Stromal cell of bone marrow (primary cell): ENCODE results near the gene KCNJ16.

Experiments used
- DNase-seq: peaks from one replicate; pipeline ENCODE4 v3.0.0-alpha.2; 2012; ENCODE audit warnings: low read depth

KCNJ16 gene

DNA sequence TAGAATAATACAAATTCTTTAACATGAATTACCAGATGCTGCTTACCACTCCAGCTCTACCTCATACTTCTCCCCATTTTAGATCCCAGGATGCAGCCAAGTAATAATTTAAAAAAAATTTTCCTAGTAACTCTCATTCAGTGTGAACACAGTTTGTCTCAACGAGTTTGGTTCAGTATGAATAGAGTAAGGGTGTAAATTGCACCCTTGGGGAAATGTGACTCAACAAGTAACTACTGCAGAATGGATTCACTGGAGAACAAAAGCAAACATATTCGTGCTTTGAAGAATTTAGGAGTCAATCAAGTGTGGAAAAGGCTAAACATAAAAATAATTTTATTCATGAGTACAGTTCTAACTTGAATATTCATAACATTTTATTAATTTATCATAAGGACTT lies 23.0 kb downstream of the KCNJ16 start:
- peak; percentile 60 for DNase-seq

DNA sequence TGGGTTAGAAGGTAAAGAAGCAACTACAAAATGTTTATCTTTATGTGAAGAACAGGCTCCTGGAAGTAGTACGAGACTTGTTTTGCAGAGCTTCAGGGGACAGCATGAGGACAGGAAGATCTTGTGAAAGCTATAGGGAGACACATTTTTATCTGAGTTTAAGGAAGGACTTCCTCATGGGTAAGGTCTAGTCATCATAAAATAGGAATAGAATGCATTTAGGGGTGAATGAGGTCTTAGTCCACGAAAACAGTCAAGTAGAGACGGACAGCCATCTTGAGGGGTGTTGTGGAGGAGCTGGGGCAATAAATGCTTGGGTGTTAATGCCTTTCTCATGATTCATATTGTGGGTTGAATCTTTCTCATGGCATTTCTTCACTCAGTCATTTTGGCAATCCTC lies 24.3 kb downstream of the KCNJ16 start:
- no peak for DNase-seq

DNA sequence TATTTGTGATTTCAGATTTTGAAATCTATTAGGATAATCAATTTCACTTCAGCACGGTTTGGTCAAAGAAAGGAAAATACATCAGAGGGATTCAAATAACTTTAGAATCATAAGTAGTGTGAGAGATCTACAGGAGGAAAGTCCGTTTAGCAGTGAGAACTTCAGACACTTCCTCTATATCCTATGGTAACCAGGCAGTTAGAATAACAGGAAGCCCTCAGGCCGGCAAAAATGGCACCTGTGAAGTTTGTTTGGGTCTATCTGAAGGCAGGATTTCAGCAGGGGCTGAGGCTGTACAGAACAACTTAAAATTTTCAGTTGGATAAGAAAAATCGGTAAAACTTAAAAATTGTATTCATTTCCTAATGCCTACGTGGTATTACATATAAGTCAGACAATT lies 24.9 kb downstream of the KCNJ16 start:
- DNase-seq: no peak

DNA sequence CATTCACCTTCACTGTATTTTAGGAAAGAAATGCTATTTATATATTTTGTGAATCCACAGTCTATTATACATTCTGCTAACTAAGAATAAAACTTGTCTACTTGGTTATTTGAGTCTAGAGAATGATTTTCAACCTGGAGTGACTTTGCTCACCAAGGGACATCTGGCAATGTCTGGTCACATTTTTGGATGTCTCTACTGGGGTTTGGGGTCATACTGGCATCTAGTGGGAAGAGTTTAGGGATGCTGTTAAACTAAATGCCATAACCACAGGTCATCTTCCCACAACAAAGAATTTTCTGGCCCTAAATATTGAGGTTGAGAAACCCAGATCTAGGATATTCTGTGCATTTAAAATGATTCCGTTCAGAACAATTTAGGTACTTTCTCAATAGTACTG lies 26.0 kb downstream of the KCNJ16 start:
- DNase-seq: no peak

DNA sequence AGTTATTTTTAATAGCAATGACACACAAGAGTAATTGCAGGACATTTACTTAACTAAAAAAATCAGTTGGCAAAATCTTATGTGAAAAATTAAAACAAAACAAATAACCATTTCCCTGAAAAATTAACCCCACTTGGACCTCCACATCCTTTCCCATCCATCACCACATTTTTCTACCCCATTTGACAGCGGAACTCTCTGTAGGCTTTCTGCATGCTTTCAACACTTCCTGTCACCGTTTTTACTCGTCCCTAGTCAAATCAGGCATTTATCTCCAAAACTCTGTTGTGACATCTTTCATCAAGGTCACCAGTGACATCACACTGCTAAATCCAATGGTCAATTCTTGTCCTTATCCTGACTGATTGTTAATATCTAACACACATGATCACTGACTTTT lies 27.5 kb downstream of the KCNJ16 start:
- DNase-seq: no peak

DNA sequence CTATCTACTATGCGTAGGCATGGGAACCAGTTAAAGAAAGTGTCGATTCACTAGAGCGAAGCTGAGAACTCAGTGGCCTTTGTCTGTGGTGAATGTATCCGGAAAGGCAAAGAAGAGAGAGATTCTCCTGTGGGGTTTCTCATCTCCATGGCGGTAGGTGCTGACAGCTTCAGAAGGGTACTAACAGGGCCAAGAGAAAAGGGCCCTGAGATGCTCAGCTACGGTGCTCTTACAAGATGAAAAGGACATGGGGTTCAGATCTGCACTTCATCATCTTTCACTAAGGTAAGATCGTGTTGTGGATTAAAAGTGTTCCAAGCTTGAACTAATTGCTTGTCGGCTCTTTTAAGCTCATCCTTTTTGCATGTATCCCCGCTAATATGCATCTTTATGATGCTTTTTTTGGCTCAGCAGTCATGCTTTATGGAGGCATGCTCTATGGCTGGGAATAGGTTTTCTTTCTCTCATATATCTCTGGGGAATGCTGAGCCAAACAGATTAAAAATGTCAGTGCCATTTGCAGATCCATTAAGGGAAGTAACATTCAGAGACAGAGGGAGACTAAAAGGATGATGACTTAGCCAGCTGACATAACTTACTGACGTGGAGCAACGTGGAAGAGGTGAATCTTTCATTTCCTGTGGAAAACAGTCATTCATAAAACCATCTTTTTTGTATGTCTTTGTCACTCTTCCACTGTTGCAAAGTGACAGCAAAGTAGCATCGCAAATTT lies 29.9 kb downstream of the KCNJ16 start:
- no peak for DNase-seq

DNA sequence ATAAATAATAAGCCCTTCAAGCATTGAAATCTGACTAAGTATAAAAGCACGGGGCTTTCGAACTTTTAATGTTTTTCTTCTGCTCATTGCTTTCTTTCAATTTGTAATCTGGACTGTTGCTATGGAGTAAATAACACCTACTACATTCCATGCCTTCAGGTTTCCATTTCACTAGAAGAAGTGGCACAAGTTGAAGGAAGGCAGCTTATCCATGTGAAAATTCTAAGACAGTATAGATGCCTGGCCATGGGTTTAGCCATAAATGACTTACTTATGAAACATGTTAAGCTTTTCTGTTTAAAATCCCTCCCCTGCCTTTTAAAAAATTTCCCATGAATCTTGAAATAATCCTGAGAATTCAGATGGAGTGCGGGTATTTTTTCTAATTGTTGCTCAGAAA lies 30.6 kb downstream of the KCNJ16 start:
- DNase-seq: no peak

DNA sequence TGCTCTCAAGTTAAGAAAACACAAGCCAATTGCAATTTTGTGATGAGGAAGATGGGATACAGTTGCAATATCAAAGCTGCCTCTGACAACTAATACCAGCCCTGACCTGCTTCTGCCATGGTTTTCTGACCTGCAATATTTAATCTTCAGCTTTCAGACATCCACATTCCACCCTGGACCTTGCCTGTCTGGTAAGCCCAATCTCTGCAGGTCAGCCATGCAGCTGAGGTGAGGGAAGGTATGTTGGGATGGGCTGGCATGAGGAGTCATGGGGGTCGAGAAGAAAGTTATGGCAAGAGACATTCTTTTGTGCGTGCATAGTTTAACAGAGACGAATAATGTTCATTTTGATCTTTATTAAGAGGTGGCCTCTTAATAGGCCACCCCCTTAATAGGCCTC lies 31.5 kb downstream of the KCNJ16 start:
- no peak for DNase-seq

DNA sequence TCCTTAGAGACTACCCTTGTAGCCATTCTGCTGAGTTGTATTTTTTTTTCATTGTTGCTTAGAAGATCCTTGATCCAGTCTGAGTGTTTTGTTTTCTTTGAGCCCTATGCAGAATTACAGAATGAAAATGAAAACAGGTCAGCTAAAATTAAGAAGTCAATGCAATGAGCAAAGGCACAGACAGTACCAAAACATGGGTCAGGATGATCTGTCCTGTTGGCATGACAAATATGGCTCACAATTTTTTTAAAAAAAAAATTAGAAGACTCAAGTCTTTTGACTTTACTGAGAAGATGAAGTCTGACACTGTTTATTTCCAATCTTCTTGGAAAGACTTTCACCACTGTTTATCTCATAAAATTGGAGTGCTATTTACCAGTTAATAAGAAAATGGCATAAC lies 32.4 kb downstream of the KCNJ16 start:
- no peak for DNase-seq

DNA sequence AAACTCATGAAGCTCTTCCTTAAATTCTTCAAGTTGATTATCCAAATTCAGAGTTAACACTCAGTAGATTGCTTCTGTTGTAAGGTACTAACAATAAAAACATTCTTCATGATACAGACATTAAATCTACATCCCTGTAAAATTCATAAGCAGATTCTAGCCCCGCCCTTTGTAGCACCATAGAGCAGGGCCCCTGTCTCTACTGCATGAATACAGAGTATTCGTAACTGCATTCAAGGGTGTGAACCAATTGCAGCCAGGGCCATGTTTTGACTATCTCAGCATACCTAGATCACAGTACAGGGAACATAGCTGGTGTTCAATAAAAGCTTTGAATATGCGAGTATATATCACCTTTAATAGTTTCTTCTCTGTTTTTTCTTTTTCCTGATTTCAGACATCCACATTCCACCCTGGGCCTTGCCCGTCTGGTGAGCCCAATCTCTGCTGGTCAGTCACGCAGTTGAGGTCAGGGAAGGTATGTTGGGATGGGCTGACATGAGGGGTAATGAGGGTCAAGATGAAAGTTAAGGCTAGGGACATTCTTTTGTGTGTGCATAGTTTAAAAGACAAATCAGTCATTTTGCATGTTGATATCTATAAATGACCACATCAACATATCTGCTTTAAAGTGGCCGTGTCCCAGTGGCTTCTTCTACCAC lies 33.0 kb downstream of the KCNJ16 start:
- DNase-seq: no peak

DNA sequence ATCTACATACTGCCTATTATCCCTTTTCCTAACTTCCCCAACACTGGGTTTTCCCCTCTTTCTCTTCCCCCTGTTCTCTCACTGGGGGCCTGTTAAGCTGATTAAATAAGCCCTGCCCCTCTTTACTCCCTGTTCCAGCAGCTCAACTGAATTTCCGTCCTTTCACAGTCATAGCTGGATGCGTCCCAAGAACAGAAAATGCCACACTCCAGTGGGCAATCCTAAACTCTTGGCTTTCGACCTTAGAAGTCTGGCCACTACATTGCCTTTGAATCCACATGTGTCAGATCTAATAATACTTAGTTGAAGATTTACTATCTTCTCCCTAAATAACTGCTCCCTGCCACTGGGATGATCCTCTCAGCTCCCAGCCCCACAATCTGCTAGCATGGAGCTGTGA lies 34.5 kb downstream of the KCNJ16 start:
- DNase-seq: no peak

DNA sequence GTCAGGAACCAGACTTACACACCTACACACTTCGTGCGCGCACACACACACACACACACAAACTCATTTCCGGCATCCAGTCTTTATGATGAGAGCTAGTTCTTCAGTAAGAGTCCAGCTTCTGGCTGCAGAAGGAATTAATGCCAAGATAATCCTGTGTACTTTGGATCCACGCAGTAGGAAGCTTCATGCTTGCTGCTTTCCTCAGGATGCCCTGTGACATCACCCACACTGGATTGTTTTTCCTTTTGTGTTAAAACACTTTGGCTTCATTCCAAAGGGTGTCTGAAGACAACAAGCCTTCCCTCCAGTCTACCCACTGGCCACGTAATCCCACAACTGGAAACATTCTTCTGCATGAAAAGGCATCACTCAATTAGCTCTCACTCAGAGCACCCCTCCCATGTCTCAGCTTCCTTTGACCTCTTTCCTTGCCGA lies 35.4 kb downstream of the KCNJ16 start:
- DNase-seq: peak; percentile 58

DNA sequence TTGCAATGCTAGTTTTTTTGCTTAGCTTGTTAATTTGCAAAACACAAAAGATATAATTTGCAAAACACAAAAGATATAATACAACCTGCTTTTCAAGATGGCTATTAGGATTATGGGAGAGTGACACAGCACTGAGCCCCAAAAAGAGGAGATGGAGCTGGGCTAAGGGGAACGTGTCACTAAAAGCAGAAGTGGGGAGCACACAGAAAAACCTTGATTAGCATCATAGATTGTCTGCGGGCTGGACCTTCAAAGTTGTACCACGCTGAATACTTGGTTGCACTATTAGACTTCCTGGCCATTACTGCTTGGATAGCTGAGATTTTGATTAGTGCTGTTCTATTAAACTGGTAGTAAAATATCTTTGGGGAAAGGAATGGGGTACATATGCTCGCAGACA lies 36.2 kb downstream of the KCNJ16 start:
- DNase-seq: no peak

DNA sequence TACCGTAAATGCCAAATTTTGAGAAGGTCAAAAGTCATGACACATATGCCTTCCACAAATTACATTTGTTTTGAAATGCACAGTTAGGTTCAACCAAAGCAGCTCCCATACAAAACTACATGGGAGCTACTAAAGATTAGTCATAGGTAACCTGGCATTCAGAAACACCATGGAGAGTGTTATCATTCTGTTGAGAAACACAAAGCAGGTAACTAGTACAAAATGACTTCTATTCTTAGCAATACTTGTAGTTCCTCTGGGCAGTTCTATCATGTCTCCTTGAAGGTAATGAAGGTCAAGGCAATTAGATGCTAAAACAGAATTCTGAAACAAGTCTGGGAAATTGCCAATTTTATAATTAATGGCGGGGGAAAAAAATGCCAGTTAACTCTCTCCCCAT lies 39.4 kb downstream of the KCNJ16 start:
- DNase-seq: no peak

DNA sequence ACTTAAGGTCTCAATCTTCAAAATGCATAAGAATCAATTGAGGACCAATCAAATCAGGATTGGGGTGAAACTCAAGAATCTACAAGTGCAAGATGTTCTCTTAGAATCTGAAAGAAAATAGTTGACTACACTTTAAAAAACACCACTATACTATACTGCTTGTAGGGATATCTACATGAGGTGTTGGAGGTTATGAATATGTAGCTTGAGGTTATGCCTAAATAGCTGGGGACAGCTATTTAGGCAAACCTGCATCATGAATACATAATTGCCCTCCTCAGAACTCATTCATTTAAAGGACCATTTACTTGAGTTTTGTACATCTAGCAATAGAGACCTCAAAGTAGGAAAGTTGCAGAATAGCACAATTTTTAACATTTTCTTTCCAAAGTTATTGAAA lies 40.1 kb downstream of the KCNJ16 start:
- DNase-seq: no peak

DNA sequence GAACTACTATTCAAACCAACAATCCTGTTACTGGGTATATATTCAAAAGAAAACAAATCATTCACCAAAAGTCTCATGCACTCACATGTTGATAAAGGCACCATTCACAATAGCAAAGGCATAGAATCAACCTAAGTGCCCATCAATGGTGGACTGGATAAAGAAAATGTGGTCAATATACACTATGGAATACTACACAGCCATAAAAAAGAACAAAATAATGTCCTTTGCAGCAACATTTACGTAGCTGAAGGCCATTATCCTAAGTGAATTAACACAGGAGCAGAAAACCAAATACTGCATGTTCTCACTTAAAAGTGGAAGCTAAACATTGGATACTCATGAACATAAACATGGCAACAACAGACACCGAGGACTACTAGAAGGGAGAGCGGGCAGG lies 41.9 kb downstream of the KCNJ16 start:
- DNase-seq: no peak

DNA sequence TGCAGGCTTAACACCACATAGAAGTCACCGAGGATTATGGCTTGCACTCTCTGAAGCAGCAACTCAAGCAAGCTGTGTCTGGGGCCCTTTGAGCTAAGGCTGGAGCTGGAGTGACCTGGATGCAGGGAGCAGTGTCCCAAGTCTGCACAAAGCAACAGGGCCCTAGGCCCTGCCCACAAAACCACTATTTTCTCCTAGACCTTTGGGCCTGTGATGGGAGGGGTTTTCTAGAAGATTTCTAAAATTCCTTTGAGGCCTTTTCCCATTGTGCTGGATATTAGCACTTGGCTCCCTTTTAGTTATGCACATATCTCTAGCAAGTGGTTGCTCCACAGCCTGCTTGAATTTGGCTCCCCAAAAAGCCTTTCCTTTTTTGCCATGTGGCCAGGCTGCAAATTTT lies 44.5 kb downstream of the KCNJ16 start:
- DNase-seq: no peak

DNA sequence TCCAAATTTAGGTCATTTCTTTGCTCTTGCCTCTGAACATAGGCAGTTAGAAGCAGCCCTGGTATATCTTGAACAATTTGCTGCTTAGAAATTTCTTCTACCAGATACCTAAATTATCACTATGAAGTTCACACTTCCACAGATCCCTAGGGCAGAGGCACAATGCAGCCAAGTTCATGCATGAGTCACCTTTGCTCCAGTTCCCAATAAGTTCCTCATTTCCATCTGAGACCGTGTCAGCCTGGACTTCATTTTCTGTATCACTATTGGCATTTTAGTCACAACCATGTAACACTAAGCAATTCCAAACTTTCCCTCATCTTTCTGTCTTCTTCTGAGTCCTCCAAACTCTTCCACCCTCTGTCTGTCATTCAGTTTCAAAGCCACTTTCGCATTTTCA lies 45.0 kb downstream of the KCNJ16 start:
- DNase-seq: no peak

DNA sequence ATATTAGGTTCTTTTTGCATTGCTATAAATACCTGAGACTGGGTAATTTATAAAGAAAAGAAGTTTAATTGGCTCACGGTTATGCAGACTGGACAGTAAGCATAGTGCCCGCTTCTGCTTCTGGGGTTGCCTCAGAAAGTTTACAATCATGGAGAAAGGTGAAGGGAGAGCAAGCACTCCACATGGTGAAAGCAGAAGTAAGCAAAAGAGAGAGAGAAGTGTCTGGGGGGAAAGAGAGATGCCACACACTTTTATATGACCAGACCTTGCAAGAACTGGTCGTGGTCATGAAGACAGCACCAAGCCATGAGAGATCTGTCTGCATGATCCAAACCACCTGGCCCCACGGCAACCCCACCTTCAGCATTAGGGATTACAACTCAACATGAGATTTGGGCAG lies 45.4 kb downstream of the KCNJ16 start:
- no peak for DNase-seq

DNA sequence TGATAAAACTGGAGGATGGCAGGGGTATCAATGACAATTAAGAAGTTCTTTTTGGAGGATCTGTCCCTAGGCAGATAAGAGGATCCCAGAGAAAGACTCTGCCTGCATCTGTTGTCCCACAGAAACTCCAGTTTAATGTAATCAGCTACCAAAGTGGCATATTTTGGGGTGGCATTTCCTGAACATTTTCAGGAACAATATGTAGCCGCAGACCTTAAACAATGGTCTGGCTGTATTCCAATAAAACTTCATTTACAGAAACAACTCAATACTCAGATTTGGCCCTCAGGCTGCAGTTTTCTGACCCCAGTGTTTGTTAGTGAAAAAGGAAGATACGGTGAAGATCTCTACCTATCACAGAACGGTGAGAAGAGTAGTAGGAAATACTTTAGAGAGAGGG lies 46.1 kb downstream of the KCNJ16 start:
- no peak for DNase-seq

DNA sequence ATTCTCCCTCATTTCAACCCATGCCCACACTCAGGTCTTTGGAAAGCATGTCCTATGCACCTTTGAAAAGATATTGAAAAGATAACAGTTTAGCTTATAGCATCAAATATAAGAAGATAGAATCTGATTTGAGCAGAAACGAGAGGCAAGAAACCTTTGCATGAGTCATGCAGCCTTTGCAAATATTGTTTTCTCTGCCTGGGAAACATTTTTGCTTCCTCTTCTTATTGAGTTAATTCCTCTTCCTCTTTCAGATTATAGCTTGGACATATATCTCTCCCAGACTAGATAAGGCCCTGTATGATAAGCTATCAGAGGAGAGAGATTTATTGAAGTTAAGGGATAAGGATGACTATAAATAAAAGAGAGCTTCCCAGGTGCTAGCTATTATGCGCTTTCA lies 48.2 kb downstream of the KCNJ16 start:
- DNase-seq: no peak

DNA sequence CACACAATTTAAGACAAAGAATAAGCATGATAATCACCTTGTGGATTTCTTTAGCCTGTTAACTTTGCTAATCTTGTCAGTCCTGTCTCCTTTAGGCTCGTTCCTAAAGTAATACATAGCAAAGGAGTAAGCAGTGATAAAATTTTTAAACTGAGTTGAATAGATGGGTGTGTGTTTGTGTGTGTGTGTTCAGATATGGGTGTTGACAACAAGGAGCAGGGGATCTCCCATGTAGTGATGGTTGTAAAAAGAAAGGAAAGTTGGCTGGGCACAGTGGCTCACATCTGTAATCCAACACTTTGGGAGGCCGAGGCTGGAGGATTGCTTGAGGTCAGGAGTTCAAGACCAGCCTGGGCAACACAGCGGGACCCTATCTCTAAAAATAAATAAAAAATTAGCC lies 49.7 kb downstream of the KCNJ16 start:
- DNase-seq: no peak

DNA sequence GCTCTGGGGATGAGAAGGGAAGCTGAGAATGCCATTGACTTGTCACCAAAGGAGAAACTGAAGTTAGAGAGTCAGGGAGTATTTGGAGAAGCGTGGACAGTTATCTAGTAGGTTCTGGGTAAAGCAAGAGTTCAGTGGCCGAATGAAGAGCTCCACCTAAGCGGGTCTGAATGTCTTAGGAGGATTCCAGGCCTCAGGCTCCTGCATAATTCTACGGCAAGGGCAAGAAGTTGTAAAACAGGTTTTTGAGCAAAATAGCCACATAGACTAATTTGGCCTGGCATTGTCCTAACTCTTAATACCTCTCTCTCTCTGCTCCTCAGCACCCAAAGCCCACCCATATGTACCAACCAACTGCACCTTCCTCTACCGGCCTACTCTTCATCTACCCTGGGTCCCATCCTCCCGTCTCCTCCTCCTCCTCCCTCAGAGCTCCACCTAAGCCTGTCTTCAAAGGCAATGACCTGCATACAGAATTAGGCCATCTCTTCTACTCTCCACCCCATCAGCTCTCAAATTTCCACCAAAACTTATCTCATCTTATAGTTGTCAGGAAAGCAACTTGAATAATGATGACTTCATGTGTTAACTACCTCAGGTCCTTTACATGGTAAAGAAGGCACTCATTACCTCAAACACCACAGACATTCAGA lies 52.3 kb downstream of the KCNJ16 start:
- no peak for DNase-seq
